ENCODE results near the gene CACNA1B. TPM values are rescaled to one million over a fixed set of nuclear protein-coding genes. Genes with fewer than 3 reads are reported as not detected.

Gene CACNA1B
- polyA plus RNA-seq, 1 experiment: 0.01 TPM

DNA sequence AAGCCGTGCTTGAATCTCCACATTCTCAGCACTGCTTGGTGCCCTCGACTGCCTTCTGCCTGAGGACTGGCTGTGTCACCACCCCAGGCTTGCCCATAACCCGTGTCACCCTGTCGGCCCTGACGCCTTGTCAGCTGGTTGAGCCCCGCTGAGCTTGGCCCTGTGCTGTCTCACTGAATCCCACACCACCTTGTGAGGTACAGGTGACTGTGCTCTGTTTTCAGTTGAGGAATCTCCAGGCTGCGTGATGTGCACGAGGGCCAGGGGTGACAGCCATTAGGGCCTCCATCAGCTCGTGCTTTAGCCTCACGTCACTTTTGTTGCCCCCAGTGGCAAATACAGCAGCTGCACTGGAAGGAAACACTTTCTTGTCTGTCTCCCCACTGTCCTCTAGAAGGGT lies 90.7 kb downstream of the CACNA1B start:
- POLR2A ChIA-PET: no interaction called here
- no peak overlapping the region for H3K4me3 ChIP-seq (ENCODE audit: low read depth, low read length)
- TF ChIP-seq, protein P1, sequence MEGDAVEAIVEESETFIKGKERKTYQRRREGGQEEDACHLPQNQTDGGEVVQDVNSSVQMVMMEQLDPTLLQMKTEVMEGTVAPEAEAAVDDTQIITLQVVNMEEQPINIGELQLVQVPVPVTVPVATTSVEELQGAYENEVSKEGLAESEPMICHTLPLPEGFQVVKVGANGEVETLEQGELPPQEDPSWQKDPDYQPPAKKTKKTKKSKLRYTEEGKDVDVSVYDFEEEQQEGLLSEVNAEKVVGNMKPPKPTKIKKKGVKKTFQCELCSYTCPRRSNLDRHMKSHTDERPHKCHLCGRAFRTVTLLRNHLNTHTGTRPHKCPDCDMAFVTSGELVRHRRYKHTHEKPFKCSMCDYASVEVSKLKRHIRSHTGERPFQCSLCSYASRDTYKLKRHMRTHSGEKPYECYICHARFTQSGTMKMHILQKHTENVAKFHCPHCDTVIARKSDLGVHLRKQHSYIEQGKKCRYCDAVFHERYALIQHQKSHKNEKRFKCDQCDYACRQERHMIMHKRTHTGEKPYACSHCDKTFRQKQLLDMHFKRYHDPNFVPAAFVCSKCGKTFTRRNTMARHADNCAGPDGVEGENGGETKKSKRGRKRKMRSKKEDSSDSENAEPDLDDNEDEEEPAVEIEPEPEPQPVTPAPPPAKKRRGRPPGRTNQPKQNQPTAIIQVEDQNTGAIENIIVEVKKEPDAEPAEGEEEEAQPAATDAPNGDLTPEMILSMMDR (IDR thresholded peaks at IDR 0.05; ENCODE audit: low read depth, low read length): no peak
- H3K27ac ChIP-seq (ENCODE audit: low read depth, low read length): no peak overlapping the region
- no peak for DNase-seq (ENCODE audit: low read depth, low spot score)
- no peaks in the 10 kb centered on the region for H3K27me3 ChIP-seq (ENCODE audit: control insufficient read depth, insufficient read depth, low read length)
- peaks cover 65% of the 10 kb centered on the region for H3K9me3 ChIP-seq (ENCODE audit: control insufficient read depth, insufficient read depth, low read length)
- CTCF ChIA-PET: no interaction called here

DNA sequence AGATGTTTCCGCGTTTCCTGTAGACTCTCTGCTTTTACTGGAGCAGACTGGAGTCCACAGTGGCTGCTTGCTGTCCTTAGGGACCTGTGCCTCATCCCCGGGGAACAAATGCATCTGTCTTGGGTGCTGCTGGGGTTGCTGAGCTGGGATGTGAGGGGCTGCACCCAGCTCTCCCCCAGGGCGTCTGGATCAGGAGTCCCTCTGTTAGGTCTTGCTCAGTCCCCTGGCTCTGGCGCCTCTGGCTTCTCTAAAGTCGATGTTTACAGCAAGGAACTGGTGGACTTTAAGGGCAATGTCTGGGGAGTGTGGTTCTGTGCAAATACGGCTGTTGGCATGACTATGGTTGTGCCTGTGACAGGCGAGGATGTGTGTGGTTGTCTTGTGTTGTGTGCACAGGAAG lies 91.4 kb downstream of the CACNA1B start:
- no peaks in the 10 kb centered on the region for H3K27me3 ChIP-seq (ENCODE audit: control insufficient read depth, insufficient read depth, low read length)
- peaks cover 70% of the 10 kb centered on the region for H3K9me3 ChIP-seq (ENCODE audit: control insufficient read depth, insufficient read depth, low read length)
- no peak overlapping the region for H3K4me3 ChIP-seq (ENCODE audit: low read depth, low read length)
- H3K27ac ChIP-seq (ENCODE audit: low read depth, low read length): no peak overlapping the region
- TF ChIP-seq, protein P1 (IDR thresholded peaks at IDR 0.05; ENCODE audit: low read depth, low read length): no peak
- ChIA-PET CTCF (no interaction called here), POLR2A (no interaction called here)
- no peak for DNase-seq (ENCODE audit: low read depth, low spot score)

DNA sequence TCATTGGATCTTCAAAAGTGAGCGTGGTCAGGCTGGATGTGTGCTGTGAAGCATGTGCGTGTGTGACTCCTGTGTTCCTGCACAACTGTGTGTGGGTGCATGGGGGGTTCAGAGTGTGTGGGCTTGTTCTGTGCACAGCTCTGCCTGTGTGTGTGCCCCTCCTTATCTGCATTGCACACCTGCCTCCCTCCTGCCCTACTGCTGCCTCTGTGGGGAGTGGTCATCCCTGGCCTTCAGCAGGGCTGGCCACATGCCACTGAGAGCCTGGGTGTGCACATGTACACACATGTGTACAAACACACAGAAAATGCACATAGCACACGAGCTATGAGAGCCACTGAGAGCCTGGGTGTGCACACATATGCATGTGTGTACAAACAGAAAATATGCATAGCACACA lies 92.1 kb downstream of the CACNA1B start:
- no peak for DNase-seq (ENCODE audit: low read depth, low spot score)
- Histone ChIP-seq H3K27me3 (ENCODE audit: control insufficient read depth, insufficient read depth, low read length) (no peaks in the 10 kb centered on the region), H3K9me3 (ENCODE audit: control insufficient read depth, insufficient read depth, low read length) (peaks cover 77% of the 10 kb centered on the region), H3K27ac (ENCODE audit: low read depth, low read length) (no peak overlapping the region), H3K4me3 (ENCODE audit: low read depth, low read length) (no peak overlapping the region)
- ChIA-PET POLR2A (no interaction called here), CTCF (no interaction called here)
- TF ChIP-seq, protein P1 (IDR thresholded peaks at IDR 0.05; ENCODE audit: low read depth, low read length): no peak

DNA sequence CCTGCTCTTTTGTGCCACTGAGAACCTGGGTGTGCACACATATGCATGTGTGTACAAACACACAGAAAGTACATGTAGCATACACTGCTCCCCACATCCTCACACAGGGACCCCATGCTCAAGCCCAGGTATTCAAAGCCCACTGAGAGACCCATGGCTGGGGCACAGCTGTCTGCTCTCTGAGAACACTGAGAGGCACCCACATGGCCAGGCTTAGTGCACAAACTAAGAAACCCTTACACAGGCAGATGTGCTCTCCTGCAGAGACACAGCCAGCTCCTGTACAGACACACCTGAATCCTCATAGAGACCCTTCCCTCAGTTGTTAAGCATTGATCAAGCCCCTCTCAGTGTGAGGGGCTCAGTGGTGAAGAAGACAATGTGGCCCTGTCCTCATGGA lies 92.5 kb downstream of the CACNA1B start:
- Histone ChIP-seq H3K27me3 (ENCODE audit: control insufficient read depth, insufficient read depth, low read length) (no peaks in the 10 kb centered on the region), H3K9me3 (ENCODE audit: control insufficient read depth, insufficient read depth, low read length) (peaks cover 77% of the 10 kb centered on the region), H3K4me3 (ENCODE audit: low read depth, low read length) (no peak overlapping the region), H3K27ac (ENCODE audit: low read depth, low read length) (no peak overlapping the region)
- no peak for DNase-seq (ENCODE audit: low read depth, low spot score)
- CTCF ChIA-PET: no interaction called here
- POLR2A ChIA-PET: no interaction called here
- TF ChIP-seq, protein P1 (IDR thresholded peaks at IDR 0.05; ENCODE audit: low read depth, low read length): no peak

DNA sequence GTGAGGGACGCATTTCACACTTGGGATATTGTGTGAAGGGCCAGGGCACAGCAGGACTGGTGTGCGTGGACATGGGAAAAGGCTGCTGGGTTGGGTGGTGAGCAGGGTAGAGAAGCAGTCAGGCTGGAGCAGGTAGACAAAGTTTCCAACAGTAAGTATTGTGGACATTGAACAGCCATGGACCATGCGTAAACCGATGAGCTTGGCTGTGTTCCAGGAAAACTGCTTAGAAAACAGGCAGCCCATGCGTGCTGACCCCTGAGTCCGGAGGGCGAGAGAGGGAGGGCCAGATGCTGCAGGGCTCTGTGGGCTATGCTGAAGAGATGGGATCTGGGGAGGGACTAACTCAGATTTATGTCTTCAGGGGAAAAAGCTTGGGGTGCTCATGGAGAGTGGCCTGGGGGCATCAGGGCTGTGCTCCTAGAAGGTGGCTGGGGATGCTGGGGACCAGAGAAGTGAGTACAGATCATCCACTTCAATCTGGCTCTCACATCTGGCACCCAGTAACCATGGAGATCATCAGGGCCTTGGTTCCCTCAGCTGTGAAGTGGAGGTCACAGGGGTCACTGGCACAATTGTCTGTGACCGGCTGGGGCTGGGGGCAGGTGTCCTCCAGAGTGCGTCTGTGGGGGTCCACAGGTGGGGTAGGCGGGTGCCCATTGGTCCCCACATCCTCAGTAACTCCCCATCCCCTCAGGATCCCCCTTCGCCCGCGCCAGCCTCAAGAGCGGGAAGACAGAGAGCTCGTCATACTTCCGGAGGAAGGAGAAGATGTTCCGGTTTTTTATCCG lies 93.3 kb downstream of the CACNA1B start:
- CTCF ChIA-PET: no interaction called here

More for the DNA sequence above, 93.3 kb downstream of the CACNA1B start:
- DNase-seq (ENCODE audit: low read depth, low spot score): no peak
- H3K27ac ChIP-seq (ENCODE audit: low read depth, low read length): no peak overlapping the region
- TF ChIP-seq, protein P1 (IDR thresholded peaks at IDR 0.05; ENCODE audit: low read depth, low read length): no peak
- POLR2A ChIA-PET: no interaction called here
- no peaks in the 10 kb centered on the region for H3K27me3 ChIP-seq (ENCODE audit: control insufficient read depth, insufficient read depth, low read length)
- H3K4me3 ChIP-seq (ENCODE audit: low read depth, low read length): no peak overlapping the region
- peaks cover 83% of the 10 kb centered on the region for H3K9me3 ChIP-seq (ENCODE audit: control insufficient read depth, insufficient read depth, low read length)

Data from AG04450 (cell line).